LNCaP clone FGC (cell line): ENCODE results near the gene GIGYF1.
A peak's percentile ranks its signal among the peaks of the same experiment; 100 is the strongest.

ENCODE experiments used
- DNase-seq: peaks from one replicate; pipeline ENCODE4 v3.0.0-alpha.2; 2011; ENCODE audit warnings: low read depth
- H3K4me3 ChIP-seq: 2 replicates; pipeline ENCODE4 v1.5.1; 2011; ENCODE audit warnings: mild to moderate bottlenecking, low read depth, low read length, control low read depth
- TF ChIP-seq, protein P1 (sequence below): IDR thresholded peaks from 2 replicates; pipeline ENCODE4 v1.5.1; 2012; ENCODE audit warnings: mild to moderate bottlenecking; ENCODE audit not compliant: control insufficient read depth, insufficient read depth; ENCODE audit errors: extremely low read depth

GIGYF1 gene

DNA sequence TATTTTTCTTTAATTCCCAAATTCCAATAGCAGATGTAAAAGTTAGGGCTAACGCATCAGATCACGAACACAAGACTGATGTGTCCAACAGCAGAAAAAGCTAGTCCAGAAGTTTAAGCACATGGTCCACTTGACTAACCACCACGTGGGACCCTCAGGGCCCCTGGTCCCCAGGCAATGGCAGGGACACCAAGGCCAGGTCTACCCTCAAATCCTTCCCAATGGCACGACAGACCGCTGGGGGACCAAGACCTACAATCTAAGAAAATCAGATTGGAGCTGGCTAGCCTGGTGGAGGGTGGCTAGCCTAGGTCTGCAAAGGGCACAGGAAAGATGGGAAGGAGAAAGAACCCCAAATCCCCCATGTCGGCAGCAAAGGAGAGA, 1.5 kb downstream of the GIGYF1 start:
- TF ChIP-seq, protein P1, sequence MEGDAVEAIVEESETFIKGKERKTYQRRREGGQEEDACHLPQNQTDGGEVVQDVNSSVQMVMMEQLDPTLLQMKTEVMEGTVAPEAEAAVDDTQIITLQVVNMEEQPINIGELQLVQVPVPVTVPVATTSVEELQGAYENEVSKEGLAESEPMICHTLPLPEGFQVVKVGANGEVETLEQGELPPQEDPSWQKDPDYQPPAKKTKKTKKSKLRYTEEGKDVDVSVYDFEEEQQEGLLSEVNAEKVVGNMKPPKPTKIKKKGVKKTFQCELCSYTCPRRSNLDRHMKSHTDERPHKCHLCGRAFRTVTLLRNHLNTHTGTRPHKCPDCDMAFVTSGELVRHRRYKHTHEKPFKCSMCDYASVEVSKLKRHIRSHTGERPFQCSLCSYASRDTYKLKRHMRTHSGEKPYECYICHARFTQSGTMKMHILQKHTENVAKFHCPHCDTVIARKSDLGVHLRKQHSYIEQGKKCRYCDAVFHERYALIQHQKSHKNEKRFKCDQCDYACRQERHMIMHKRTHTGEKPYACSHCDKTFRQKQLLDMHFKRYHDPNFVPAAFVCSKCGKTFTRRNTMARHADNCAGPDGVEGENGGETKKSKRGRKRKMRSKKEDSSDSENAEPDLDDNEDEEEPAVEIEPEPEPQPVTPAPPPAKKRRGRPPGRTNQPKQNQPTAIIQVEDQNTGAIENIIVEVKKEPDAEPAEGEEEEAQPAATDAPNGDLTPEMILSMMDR = no peak
- no peak for DNase-seq
- H3K4me3 ChIP-seq = peak overlapping the region; percentile 86

DNA sequence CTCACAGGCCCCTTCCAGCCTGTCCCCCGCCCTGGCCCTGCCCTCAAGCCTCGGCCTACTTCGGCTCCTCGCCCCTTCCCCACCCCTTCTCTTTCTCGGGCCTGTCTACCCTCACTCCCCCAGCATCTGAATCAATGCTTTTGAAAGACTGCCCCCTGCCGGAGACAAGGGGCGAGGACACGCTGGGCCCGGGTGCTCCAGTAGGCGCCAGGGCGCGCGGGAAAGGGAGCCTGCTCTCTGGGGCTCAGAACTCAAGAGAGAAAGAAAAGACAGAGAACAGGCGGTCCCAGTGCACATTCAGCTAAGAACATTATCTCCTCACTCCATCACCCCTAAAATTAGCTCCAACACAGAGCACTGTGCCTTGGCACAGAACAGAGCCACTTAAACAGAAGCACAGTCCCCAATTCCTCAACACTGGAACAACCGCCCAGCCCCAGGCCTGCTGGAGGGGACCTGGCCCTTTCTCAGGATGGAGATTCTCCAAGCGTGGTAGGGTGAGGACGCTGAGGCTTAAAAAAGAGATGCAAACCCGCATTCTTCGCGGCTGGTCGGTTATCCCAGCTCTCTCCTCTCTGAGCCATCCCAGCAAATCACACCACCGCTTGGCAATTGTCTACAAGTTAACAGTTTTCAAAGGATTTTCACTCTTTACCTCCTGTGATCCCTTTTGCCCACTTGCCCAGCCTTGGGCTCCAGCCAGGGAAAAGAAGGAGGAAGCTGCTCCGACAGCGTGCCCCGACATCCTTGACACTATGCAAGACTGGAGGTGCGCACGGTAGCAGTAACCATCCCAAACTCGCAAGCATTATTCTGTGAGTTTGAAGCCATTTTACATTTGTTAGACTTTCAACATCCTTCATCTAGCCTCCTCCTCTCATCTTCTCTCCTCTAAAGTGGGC, 2.1 kb downstream of the GIGYF1 start:
- DNase-seq = no peak
- TF ChIP-seq, protein P1 = peak; percentile 94
- peak overlapping the region; percentile 86 for H3K4me3 ChIP-seq

DNA sequence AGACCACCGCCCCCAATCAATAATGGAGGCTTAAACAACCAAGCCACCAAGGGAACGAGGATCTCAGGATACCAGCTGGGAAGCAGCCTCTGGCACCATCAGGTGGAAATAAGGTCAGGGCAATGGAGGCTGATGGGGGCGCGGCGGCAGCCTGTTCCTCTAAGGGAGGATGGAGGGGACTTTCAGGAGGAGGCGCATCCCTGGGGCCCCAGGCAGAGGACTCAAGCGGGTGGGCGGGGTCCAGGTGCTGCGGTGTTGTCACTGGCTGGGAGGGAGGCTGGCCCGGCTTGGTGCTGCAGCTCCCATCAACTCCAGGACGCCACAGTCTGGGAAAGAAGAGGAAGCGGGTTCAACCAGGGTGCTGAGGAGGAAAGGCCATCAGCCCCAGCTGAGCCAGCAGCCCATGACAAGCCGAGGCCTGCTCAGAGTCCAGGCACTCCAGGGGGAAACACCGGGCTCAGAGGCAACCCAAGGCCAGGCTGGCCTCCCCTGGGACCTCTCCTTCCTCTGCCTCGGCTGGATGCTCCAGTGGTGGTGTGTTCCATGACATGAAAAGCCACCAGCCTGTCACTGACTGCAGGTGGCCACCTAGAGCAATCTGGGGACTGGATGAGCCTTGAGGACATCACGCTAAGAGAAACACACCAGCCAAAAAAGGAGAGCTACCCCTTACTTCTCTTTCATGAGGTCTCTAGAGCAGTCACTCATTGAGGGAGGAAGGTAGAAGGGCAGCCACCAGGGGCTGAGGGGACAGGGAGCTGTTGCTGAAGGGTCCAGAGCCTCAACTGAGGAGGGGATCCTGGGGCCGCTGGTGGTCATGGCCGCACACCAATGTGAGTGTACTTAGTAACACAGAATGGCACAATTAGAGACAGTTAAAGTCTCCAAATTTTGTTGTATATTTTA, 4.6 kb downstream of the GIGYF1 start:
- TF ChIP-seq, protein P1 = no peak
- H3K4me3 ChIP-seq = no peak overlapping the region
- no peak for DNase-seq

DNA sequence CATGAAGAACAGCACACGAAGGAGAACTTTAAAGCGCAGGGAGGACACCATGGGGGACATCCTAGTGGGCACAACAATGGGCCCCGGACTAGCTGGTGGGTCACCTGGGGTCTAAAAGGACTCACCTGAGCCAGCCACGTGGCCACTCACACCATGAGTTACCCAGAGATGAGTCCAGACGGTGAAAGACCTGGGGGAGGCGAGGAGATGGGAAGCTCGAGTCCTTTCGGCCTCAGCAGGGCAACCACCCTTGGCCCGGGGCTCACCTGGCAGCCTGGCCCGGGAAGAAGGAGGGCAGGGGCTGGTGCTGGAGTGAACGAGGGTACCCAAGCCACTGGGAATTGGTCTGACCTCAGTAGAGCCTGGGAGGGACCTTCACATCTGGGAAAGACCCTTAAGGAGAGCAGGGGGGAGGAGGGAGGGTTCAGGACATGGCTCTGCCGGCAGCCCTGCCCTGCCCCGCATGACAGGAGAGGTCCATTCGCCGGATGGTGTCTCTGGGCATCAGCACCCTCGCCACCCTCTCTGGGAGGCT, 5.7 kb downstream of the GIGYF1 start:
- no peak for DNase-seq
- TF ChIP-seq, protein P1 = no peak
- no peak overlapping the region for H3K4me3 ChIP-seq

DNA sequence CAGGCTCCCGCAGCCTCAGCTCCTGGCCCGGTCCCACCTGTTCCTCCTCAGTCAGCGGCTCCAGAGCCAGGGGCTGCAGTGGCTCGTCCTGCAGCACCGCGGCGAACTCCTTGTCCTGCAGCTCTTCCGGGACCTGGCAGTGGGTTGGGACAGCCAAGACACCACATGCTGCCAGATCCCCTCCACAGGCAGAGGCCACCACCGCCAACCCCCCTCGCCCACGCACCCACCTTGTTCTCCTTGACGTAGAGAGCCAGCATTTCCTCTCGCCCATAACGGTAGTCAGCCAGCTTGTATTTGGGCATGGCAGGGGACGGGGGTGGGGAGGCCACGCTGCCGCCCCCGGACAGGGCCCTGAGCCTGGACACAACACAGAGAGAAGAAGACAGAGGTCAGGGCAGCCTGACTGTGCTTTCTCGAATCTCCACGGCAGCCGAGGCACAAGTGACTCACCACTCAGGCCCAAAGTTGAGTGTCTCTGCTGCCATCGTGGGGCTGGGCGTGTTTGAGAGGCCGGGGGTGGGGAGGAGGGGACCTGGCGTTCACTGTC, 6.2 kb downstream of the GIGYF1 start:
- no peak overlapping the region for H3K4me3 ChIP-seq
- DNase-seq = no peak
- TF ChIP-seq, protein P1 = no peak

DNA sequence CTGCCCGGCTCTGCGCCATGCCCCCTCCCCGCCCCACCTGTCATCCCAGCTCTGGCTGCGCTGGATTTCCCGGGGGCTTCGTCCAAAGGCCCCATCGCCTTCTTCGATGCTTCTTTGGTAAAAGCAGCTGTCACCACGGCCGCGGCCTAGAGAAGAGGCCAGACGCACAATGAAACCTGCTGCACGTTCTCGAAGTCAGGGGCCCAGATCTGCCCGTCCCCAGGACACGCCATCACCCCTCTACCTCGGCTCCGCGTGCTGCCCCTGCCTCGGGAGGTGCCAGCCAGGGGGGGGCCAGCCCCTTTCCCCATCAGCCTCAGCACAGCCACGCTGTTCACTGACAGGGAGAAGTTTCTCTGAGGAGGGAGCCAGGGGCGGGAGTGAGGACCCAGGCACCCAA, 6.8 kb downstream of the GIGYF1 start:
- TF ChIP-seq, protein P1 = no peak
- H3K4me3 ChIP-seq = no peak overlapping the region
- DNase-seq = no peak
